SH-SY5Y (cell line): ENCODE measurements around the gene NR6A1.

ENCODE experiments used
- GATA2 ChIP-seq: IDR thresholded peaks from 2 replicates; pipeline ENCODE4 v1.6.1; 2011; ENCODE audit warnings: mild to moderate bottlenecking, low read depth, low read length
- GATA3 ChIP-seq: IDR thresholded peaks from 2 replicates; pipeline ENCODE4 v1.6.1; 2011; ENCODE audit warnings: low read depth, mild to moderate bottlenecking, low read length, moderate library complexity

- TF ChIP-seq GATA2 (no peak), GATA3 (no peak)
Observed at GRCh38 chr9:124790301-124790700, 19.2 kb upstream of the NR6A1 start.
